GM23338 (cell line): ENCODE data around the gene HOXA5. TPM values are rescaled to one million over a fixed set of nuclear protein-coding genes. Genes with fewer than 3 reads are reported as not detected.
A peak's percentile ranks its signal among the peaks of the same experiment; 100 is the strongest.

Experiments
- ATAC-seq: fragments of 200-7000 bp; cut with Tn5 transposase; 3 replicates; pipeline ENCODE4 v1.9.1; 2020
- DNase-seq: peaks from one replicate; pipeline ENCODE4 v3.0.0-alpha.2; 2015; ENCODE audit warnings: low spot score
- H2AFZ ChIP-seq: fragments of 200-600 bp; sonication (generic); 2 replicates; pipeline ENCODE4 v1.8.0; 2016; ENCODE audit warnings: antibody characterized with exemption, mild to moderate bottlenecking, moderate library complexity
- H3F3A ChIP-seq: fragments of 200-600 bp; sonication (generic); replicated peaks from 2 replicates; pipeline ENCODE4 v1.8.0; 2017; ENCODE audit warnings: antibody characterized with exemption, mixed run types, low read depth
- H3K27ac ChIP-seq: fragments of 200-600 bp; sonication (generic); 2 replicates; pipeline ENCODE4 v1.6.1; 2016; ENCODE audit warnings: low read depth
- H3K27me3 ChIP-seq: fragments of 200-600 bp; sonication (generic); 2 replicates; pipeline ENCODE4 v1.8.0; 2016; ENCODE audit warnings: mild to moderate bottlenecking, mixed run types, moderate library complexity; ENCODE audit not compliant: insufficient read depth
- H3K36me3 ChIP-seq: fragments of 200-600 bp; sonication (generic); 2 replicates; pipeline ENCODE4 v1.8.0; 2016; ENCODE audit warnings: mild to moderate bottlenecking; ENCODE audit not compliant: insufficient read depth
- H3K4me1 ChIP-seq: fragments of 200-600 bp; sonication (generic); 2 replicates; pipeline ENCODE4 v1.8.0; 2016; ENCODE audit warnings: mild to moderate bottlenecking, moderate library complexity; ENCODE audit not compliant: insufficient read depth
- H3K4me2 ChIP-seq: fragments of 200-600 bp; sonication (generic); 2 replicates; pipeline ENCODE4 v1.7.1; 2017; ENCODE audit warnings: mixed run types
- H3K4me3 ChIP-seq: fragments of 200-600 bp; sonication (generic); 2 replicates; pipeline ENCODE4 v1.6.1; 2016; ENCODE audit warnings: mixed run types
- H3K79me2 ChIP-seq: fragments of 200-600 bp; sonication (generic); replicated peaks from 2 replicates; pipeline ENCODE4 v1.8.0; 2017; ENCODE audit warnings: mild to moderate bottlenecking; ENCODE audit not compliant: insufficient read depth
- H3K9me2 ChIP-seq: fragments of 200-600 bp; sonication (generic); 2 replicates; pipeline ENCODE4 v1.8.0; 2017; ENCODE audit not compliant: insufficient read depth
- H4K20me1 ChIP-seq: fragments of 200-600 bp; sonication (generic); replicated peaks from 2 replicates; pipeline ENCODE4 v1.8.0; 2017; ENCODE audit warnings: mild to moderate bottlenecking; ENCODE audit not compliant: insufficient read depth
- H3K27ac Mint-ChIP-seq: 2 replicates; pipeline ENCODE4 v1.8.0; 2020; ENCODE audit warnings: inconsistent platforms, mild to moderate bottlenecking, moderate library complexity, mixed read lengths
- H3K27me3 Mint-ChIP-seq: 3 replicates; pipeline ENCODE4 v1.8.0; 2022; ENCODE audit warnings: low read depth, mild to moderate bottlenecking, moderate library complexity, mixed read lengths, inconsistent platforms; ENCODE audit not compliant: insufficient read depth, poor library complexity
- H3K36me3 Mint-ChIP-seq: 3 replicates; pipeline ENCODE4 v1.8.0; 2021; ENCODE audit warnings: low read depth, mild to moderate bottlenecking, inconsistent platforms, moderate library complexity, mixed read lengths
- H3K4me1 Mint-ChIP-seq: 3 replicates; pipeline ENCODE4 v1.8.0; 2020; ENCODE audit warnings: mild to moderate bottlenecking, inconsistent platforms, mixed read lengths
- H3K4me3 Mint-ChIP-seq: 3 replicates; pipeline ENCODE4 v1.8.0; 2021; ENCODE audit warnings: moderate library complexity, mild to moderate bottlenecking, inconsistent platforms, mixed read lengths
- H3K9me3 Mint-ChIP-seq: 3 replicates; pipeline ENCODE4 v1.8.0; 2020; ENCODE audit warnings: moderate library complexity, mild to moderate bottlenecking, inconsistent platforms, mixed read lengths
- CTCF ChIP-seq, 2 experiments: fragments of 200-600 bp in 1 of 2; sonication (generic) in 1 of 2; conservative IDR thresholded peaks; 2 replicates each; pipeline versions ENCODE4 v1.5.1 to v1.6.1; 2016 to 2017; ENCODE audit warnings: antibody characterized with exemption in 2 of 2, low read depth in 2 of 2, mild to moderate bottlenecking in 2 of 2, moderate library complexity in 1 of 2
- EZH2 ChIP-seq: fragments of 200-600 bp; sonication (generic); IDR thresholded peaks from one replicate; pipeline ENCODE4 v1.8.0; 2017; ENCODE audit warnings: antibody characterized with exemption, mild to moderate bottlenecking, low read depth; ENCODE audit not compliant: unreplicated experiment
- EZH2phosphoT487 ChIP-seq: fragments of 200-600 bp; sonication (generic); IDR thresholded peaks from one replicate; pipeline ENCODE4 v1.8.1; 2018; ENCODE audit warnings: antibody characterized with exemption; ENCODE audit not compliant: unreplicated experiment
- NANOG ChIP-seq: IDR thresholded peaks from 2 replicates; pipeline ENCODE4 v1.6.1; 2016; ENCODE audit warnings: antibody characterized with exemption, borderline replicate concordance
- STAT1 ChIP-seq: IDR thresholded peaks from one replicate; pipeline ENCODE4 v1.6.1; 2016; ENCODE audit warnings: antibody characterized with exemption; ENCODE audit not compliant: unreplicated experiment
- ZNF462 ChIP-seq: fragments of 250-450 bp; sonication (Bioruptor Pico); IDR thresholded peaks from 2 replicates; pipeline ENCODE4 v1.5.0; 2020; ENCODE audit warnings: mild to moderate bottlenecking, moderate library complexity
- polyA plus RNA-seq: library from polyadenylated mRNA; unstranded; fragments of >200 nt; fragmentation: Nextera tagmentation; extraction: Ambion mirVana; gene quantifications from 2 replicates; pipeline ENCODE4 v1.2.1, GENCODE V29; 2016
- total RNA-seq: library from RNA; depleted of rRNA; stranded (reverse); fragments of >200 nt; shearing (Covaris generic); gene quantifications from 2 replicates; pipeline ENCODE4 v1.2.3, GENCODE V29; 2014

The HOXA5 gene
- total and polyA plus RNA-seq, 2 experiments from 2014 or later: not detected

- Histone ChIP-seq H3K4me1 (peaks cover 70% of the 10 kb centered on the region), H2AFZ (no peak overlapping the region), H3K9me2 (no peaks in the 10 kb centered on the region), H4K20me1 (peaks cover 41% of the 10 kb centered on the region), H3K79me2 (no peaks in the 10 kb centered on the region), H3K27me3 (peaks cover 100% of the 10 kb centered on the region), H3K4me3 (peak overlapping the region; percentile 48), H3K36me3 (no peaks in the 10 kb centered on the region), H3K4me2 (peak overlapping the region; percentile 77), H3F3A (peaks cover 56% of the 10 kb centered on the region), H3K27ac (no peak overlapping the region)
- Mint-ChIP-seq H3K4me3 (no peak overlapping the region; the same call in 2 of the 3 replicates), H3K27me3 (peaks cover 99% of the 10 kb centered on the region), H3K27ac (no peak overlapping the region), H3K4me1 (peaks cover 41% of the 10 kb centered on the region), H3K9me3 (no peaks in the 10 kb centered on the region; the same call in 1 of the 3 replicates), H3K36me3 (no peaks in the 10 kb centered on the region)
- peak; percentile 47 for DNase-seq
- TF ChIP-seq ZNF462 (CRISPR knock-in tag): no peak
- peak; percentile 60 for TF ChIP-seq EZH2phosphoT487
- peak; percentile 75 for TF ChIP-seq EZH2
- no peak for TF ChIP-seq STAT1
- TF ChIP-seq NANOG: no peak
- no peak for TF ChIP-seq CTCF (conservative IDR thresholded peaks at IDR 0.05; ENCODE audit: low read depth in 2 of 2)
- no peak; the same call in 2 of the 3 replicates for ATAC-seq
Observed at GRCh38 chr7:27189295-27189996, 46.0 kb upstream of the HOXA5 start.
